ENCODE measurements around the gene IL1RL2. TPM values are rescaled to one million over a fixed set of nuclear protein-coding genes. Genes with fewer than 3 reads are reported as not detected.
A peak's percentile ranks its signal among the peaks of the same experiment; 100 is the strongest.

Gene IL1RL2
- total and polyA plus RNA-seq, 4 donors = 0.98 to 2.0 (median 1.3) TPM

GRCh38 chr2:102155703-102156515, 30.9 kb upstream of the IL1RL2 start:
- TF ChIP-seq YY1 (IDR thresholded peaks at IDR 0.05) (peak; percentile 60), RXRA (IDR thresholded peaks at IDR 0.05) (peak; percentile 97 to 98), EGR1 (IDR thresholded peaks at IDR 0.05; ENCODE audit: low read depth in 2 of 2) (peak in 1 of 2 donors; percentile 12), NR2F2 (IDR thresholded peaks at IDR 0.05) (peak; percentile 95), HNF4G (IDR thresholded peaks at IDR 0.05) (peak; percentile 71), TAF1 (conservative IDR thresholded peaks at IDR 0.05) (no peak), REST (IDR thresholded peaks at IDR 0.05) (peak; percentile 84), ATF3 (IDR thresholded peaks at IDR 0.05) (peak; percentile 77), FOXA1 (IDR thresholded peaks at IDR 0.05) (peak; percentile 35), HNF4A (conservative IDR thresholded peaks at IDR 0.05) (peak; percentile 92 to 97), ZBTB33 (IDR thresholded peaks at IDR 0.05) (peak; percentile 89), FOXA2 (IDR thresholded peaks at IDR 0.05) (peak; percentile 77), JUND (IDR thresholded peaks at IDR 0.05) (peak; percentile 81 to 85), MAX (IDR thresholded peaks at IDR 0.05) (peak; percentile 40), GABPA (IDR thresholded peaks at IDR 0.05 in 1 of 2, conservative IDR thresholded peaks at IDR 0.05 in 1 of 2) (peak in 1 of 2 donors; percentile 45), RAD21 (IDR thresholded peaks at IDR 0.05) (peak; percentile 37 to 49), SP1 (IDR thresholded peaks at IDR 0.05) (peak; percentile 95), CTCF (IDR thresholded peaks at IDR 0.05; ENCODE audit: low read depth, low read length, missing input control) (peak; percentile 1)
- H3K27me3 ChIP-seq (ENCODE audit: control insufficient read depth in 4 of 4, insufficient read depth in 4 of 4, low read length in 3 of 4) = no peaks in the 10 kb centered on the region
- DNase-seq (ENCODE audit: low spot score) = no peak
- peak overlapping the region; percentile 83 to 87 for H3K27ac ChIP-seq (ENCODE audit: low read depth in 1 of 2, low read length in 2 of 2)
- no peaks in the 10 kb centered on the region for H3K9me3 ChIP-seq (ENCODE audit: control insufficient read depth in 4 of 4, low read length in 3 of 4)
- H3K4me1 ChIP-seq (ENCODE audit: control insufficient read depth in 4 of 4, insufficient read depth in 4 of 4, low read length in 3 of 4) = peaks cover 10 to 45% (median 24%) of the 10 kb centered on the region in 4 donors
- no peak overlapping the region for H3K4me3 ChIP-seq (ENCODE audit: low read depth in 1 of 3, low read length in 3 of 3)
- H3K9ac ChIP-seq (ENCODE audit: low read depth in 1 of 2, low read length in 2 of 2) = peak overlapping the region; percentile 7 to 40
- 22% methylated on average over 6 of the region's 6 CpGs for WGBS
- H3K36me3 ChIP-seq (ENCODE audit: control insufficient read depth in 4 of 4, insufficient read depth in 3 of 4, low read depth in 1 of 4, low read length in 3 of 4) = peaks cover 3 to 27% (median 9%) of the 10 kb centered on the region in 4 donors
